ENCODE data around the gene PCNX4. TPM values are rescaled to one million over a fixed set of nuclear protein-coding genes. Genes with fewer than 3 reads are reported as not detected.

Gene PCNX4
- total RNA-seq, 3 donors from 2014 or later (not counting 1 experiment from before 2014, with no cell fraction given), result 51.7 to 78.3 (median 58.3) TPM

DNA sequence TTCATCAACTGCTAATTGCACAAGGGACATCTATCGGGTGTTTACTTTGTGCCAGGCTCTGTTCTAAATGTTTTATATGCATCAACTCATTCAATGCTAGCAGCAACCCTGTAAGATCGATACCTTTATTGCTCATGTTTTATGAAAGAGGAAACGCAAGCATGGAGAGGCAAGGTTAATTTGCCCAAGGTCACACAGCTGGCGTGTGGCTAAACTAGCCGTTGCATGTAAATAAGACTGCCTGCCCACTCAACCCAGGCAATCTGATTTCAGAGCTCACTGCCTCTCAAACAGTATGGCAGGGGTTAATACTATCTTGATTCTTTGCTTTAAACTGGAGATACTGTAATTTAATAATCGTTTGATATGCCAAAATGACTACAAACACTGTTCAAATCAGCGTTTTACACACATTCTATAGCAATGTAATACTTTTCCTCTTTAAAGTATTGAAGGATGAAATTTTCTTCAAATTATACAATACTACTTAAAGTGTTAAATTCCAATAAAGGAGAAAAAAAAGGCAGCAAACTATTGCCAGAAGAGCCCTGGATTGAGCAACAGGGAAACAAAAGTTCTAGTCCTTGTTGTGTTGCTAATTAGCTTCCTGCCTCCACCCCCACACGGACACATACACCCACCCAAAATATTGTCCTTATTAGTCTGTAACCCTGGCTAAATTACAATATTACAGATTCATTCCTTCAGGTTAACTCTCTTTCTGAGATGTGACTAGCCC is 112.5 kb downstream of the PCNX4 start:
- Histone ChIP-seq H3K36me3 (ENCODE audit: control insufficient read depth, insufficient read depth, low read length) (no peaks in the 10 kb centered on the region), H3K27me3 (ENCODE audit: control insufficient read depth, insufficient read depth, low read length) (no peaks in the 10 kb centered on the region), H3K27ac (ENCODE audit: low read length) (no peak overlapping the region), H3K4me3 (ENCODE audit: low read length) (no peak overlapping the region), H3K9me3 (ENCODE audit: control insufficient read depth, insufficient read depth, low read length) (peaks cover 3% of the 10 kb centered on the region), H3K4me1 (ENCODE audit: control insufficient read depth, insufficient read depth, low read length) (no peaks in the 10 kb centered on the region)
- peaks cover 8% of the 10 kb centered on the region for H3K36me3 Mint-ChIP-seq
- H3K27me3 Mint-ChIP-seq (ENCODE audit: low read depth in 2 of 2), result peaks cover 34 to 55% of the 10 kb centered on the region in 2 donors
- DNase-seq (no peak), ATAC-seq (no peak)
- TF ChIP-seq, protein P1, sequence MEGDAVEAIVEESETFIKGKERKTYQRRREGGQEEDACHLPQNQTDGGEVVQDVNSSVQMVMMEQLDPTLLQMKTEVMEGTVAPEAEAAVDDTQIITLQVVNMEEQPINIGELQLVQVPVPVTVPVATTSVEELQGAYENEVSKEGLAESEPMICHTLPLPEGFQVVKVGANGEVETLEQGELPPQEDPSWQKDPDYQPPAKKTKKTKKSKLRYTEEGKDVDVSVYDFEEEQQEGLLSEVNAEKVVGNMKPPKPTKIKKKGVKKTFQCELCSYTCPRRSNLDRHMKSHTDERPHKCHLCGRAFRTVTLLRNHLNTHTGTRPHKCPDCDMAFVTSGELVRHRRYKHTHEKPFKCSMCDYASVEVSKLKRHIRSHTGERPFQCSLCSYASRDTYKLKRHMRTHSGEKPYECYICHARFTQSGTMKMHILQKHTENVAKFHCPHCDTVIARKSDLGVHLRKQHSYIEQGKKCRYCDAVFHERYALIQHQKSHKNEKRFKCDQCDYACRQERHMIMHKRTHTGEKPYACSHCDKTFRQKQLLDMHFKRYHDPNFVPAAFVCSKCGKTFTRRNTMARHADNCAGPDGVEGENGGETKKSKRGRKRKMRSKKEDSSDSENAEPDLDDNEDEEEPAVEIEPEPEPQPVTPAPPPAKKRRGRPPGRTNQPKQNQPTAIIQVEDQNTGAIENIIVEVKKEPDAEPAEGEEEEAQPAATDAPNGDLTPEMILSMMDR (IDR thresholded peaks at IDR 0.05), result no peak
- intact Hi-C loops (cut with micrococcal nuclease), result no loop called here
- no peaks in the 10 kb centered on the region for H3K4me1 Mint-ChIP-seq
- no peak overlapping the region for H3K4me3 Mint-ChIP-seq
- H3K27ac Mint-ChIP-seq, result no peak overlapping the region
- peaks cover 0 to 5% of the 10 kb centered on the region in 2 donors for H3K9me3 Mint-ChIP-seq
- 70% methylated on average over 6 of the region's 8 CpGs for WGBS (ENCODE audit: insufficient coverage)

DNA sequence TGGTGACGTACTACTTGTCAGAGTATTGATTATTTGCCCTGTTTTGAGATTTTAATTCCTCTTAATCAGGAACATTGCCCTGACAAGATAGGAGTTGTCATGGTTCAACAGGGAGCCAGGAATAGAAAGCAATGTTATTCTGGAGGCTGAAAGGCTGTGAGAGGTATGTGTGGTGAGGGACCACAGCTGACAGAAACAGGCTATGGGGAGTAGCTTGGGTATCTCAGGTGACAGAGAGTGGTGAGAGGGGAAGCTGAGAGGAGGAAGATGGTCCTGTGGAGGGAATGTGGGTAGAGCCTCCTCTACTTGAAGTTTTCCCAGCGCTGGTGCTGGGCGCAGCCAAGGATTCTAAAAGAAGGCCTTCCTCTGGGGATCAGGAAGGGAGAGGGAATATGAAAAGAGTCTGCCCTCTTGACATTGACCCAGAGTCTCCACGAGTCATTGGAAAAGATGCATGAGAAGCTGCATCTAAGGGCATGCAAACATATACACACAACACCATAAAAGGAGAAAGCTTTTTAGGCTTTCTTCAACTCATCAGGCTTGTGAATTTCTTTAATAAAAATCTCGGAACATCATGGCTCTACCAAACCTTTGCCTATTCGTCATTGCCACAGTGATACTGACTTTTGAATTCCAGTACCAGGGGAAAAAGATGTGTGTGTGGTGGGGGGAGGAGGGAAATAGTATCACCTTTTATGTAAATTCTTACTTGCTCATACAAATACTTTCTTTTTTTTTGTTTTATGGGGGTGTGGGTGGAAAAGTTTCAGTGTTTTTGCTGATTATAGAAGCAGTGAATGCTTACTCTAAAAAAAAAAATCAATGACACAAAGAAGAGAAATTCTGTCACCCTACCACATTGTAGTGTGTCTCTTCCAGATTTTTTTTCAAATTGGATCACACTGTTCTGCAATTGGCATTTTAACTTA is 113.4 kb downstream of the PCNX4 start:
- Histone ChIP-seq H3K27ac (ENCODE audit: low read length) (no peak overlapping the region), H3K4me1 (ENCODE audit: control insufficient read depth, insufficient read depth, low read length) (no peaks in the 10 kb centered on the region), H3K27me3 (ENCODE audit: control insufficient read depth, insufficient read depth, low read length) (no peaks in the 10 kb centered on the region), H3K9me3 (ENCODE audit: control insufficient read depth, insufficient read depth, low read length) (no peaks in the 10 kb centered on the region), H3K36me3 (ENCODE audit: control insufficient read depth, insufficient read depth, low read length) (no peaks in the 10 kb centered on the region), H3K4me3 (ENCODE audit: low read length) (no peak overlapping the region)
- intact Hi-C loops (cut with micrococcal nuclease), result no loop called here
- H3K4me3 Mint-ChIP-seq, result no peak overlapping the region
- no peak overlapping the region for H3K27ac Mint-ChIP-seq
- H3K36me3 Mint-ChIP-seq, result no peaks in the 10 kb centered on the region
- WGBS (ENCODE audit: insufficient coverage), result 75% methylated on average over 6 of the region's 6 CpGs
- no peaks in the 10 kb centered on the region for H3K4me1 Mint-ChIP-seq
- TF ChIP-seq, protein P1 (IDR thresholded peaks at IDR 0.05), result no peak
- ATAC-seq (no peak), DNase-seq (no peak)
- no peaks in the 10 kb centered on the region for H3K9me3 Mint-ChIP-seq
- H3K27me3 Mint-ChIP-seq (ENCODE audit: low read depth in 2 of 2), result peaks cover 37 to 55% of the 10 kb centered on the region in 2 donors

DNA sequence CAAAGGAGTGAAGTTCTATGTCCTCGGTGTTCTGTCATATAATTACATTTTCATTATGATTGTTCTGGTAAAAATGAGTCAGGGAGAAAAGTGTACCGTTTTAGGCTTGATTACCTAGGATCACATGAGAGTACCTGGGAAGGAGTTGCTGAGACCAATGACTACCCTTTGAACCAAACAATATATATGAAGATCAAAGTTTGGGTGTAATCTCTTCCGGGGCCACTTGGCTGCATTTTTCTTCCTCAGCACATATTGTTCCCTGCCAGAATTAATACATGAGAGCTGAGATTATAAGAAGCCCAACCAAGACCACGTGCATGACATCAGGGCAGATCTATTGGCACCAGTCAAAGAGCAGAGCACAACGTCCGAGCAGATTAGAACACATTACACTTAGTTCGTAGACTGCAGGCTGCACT is 114.5 kb downstream of the PCNX4 start:
- H3K9me3 ChIP-seq (ENCODE audit: control insufficient read depth, insufficient read depth, low read length), result no peaks in the 10 kb centered on the region
- no peak overlapping the region for H3K27ac Mint-ChIP-seq
- no peak overlapping the region for H3K4me3 Mint-ChIP-seq
- no peaks in the 10 kb centered on the region for H3K4me1 ChIP-seq (ENCODE audit: control insufficient read depth, insufficient read depth, low read length)
- H3K36me3 Mint-ChIP-seq, result no peaks in the 10 kb centered on the region
- no peaks in the 10 kb centered on the region for H3K9me3 Mint-ChIP-seq
- no peak overlapping the region for H3K4me3 ChIP-seq (ENCODE audit: low read length)
- H3K27ac ChIP-seq (ENCODE audit: low read length), result no peak overlapping the region
- peaks cover 37 to 53% of the 10 kb centered on the region in 2 donors for H3K27me3 Mint-ChIP-seq (ENCODE audit: low read depth in 2 of 2)
- WGBS (ENCODE audit: insufficient coverage), result 91% methylated on average over 5 of the region's 7 CpGs
- H3K36me3 ChIP-seq (ENCODE audit: control insufficient read depth, insufficient read depth, low read length), result no peaks in the 10 kb centered on the region
- H3K27me3 ChIP-seq (ENCODE audit: control insufficient read depth, insufficient read depth, low read length), result no peaks in the 10 kb centered on the region
- no peak for DNase-seq
- TF ChIP-seq, protein P1 (IDR thresholded peaks at IDR 0.05), result no peak
- H3K4me1 Mint-ChIP-seq, result no peaks in the 10 kb centered on the region
- no peak for ATAC-seq
- intact Hi-C loops (cut with micrococcal nuclease), result no loop called here
